ENCODE measurements around the gene RPL29. TPM values are rescaled to one million over a fixed set of nuclear protein-coding genes. Genes with fewer than 3 reads are reported as not detected.

Gene RPL29
- total RNA-seq, 1 donor from 2014 or later, result 1,237 TPM

- TF ChIP-seq CTCF (IDR thresholded peaks at IDR 0.05; ENCODE audit: unreplicated experiment), result no peak
- Mint-ChIP-seq H3K4me3 (no peak overlapping the region), H3K9me3 (no peaks in the 10 kb centered on the region), H3K27me3 (ENCODE audit: low read depth) (peaks cover 16% of the 10 kb centered on the region), H3K27ac (no peak overlapping the region), H3K4me1 (peaks cover 8% of the 10 kb centered on the region), H3K36me3 (no peaks in the 10 kb centered on the region)
- no peak for DNase-seq (ENCODE audit: low spot score in 2 of 2, unreplicated experiment in 2 of 2)
Measured at GRCh38 chr3:51947215-51947900, 48.3 kb downstream of the RPL29 start.

- TF ChIP-seq CTCF (IDR thresholded peaks at IDR 0.05; ENCODE audit: unreplicated experiment), result no peak
- peaks cover 10% of the 10 kb centered on the region for H3K4me1 Mint-ChIP-seq
- H3K9me3 Mint-ChIP-seq, result no peaks in the 10 kb centered on the region
- no peak for DNase-seq (ENCODE audit: low spot score in 2 of 2, unreplicated experiment in 2 of 2)
- no peaks in the 10 kb centered on the region for H3K36me3 Mint-ChIP-seq
- no peak overlapping the region for H3K27ac Mint-ChIP-seq
- H3K27me3 Mint-ChIP-seq (ENCODE audit: low read depth), result peaks cover 11% of the 10 kb centered on the region
- H3K4me3 Mint-ChIP-seq, result no peak overlapping the region
Measured at GRCh38 chr3:51946796-51947195, 48.9 kb downstream of the RPL29 start.

- H3K9me3 Mint-ChIP-seq, result no peaks in the 10 kb centered on the region
- peaks cover 12% of the 10 kb centered on the region for H3K4me1 Mint-ChIP-seq
- H3K27ac Mint-ChIP-seq, result no peak overlapping the region
- TF ChIP-seq CTCF (IDR thresholded peaks at IDR 0.05; ENCODE audit: unreplicated experiment), result no peak
- peaks cover 5% of the 10 kb centered on the region for H3K27me3 Mint-ChIP-seq (ENCODE audit: low read depth)
- H3K36me3 Mint-ChIP-seq, result no peaks in the 10 kb centered on the region
- H3K4me3 Mint-ChIP-seq, result no peak overlapping the region
- DNase-seq (ENCODE audit: low spot score in 2 of 2, unreplicated experiment in 2 of 2), result no peak
Measured at GRCh38 chr3:51945926-51946705, 49.6 kb downstream of the RPL29 start.

GRCh38 chr3:51945031-51945840 lies 50.5 kb downstream of the RPL29 start:
- Mint-ChIP-seq H3K27ac (no peak overlapping the region), H3K9me3 (no peaks in the 10 kb centered on the region), H3K4me3 (no peak overlapping the region), H3K4me1 (peaks cover 21% of the 10 kb centered on the region), H3K36me3 (no peaks in the 10 kb centered on the region), H3K27me3 (ENCODE audit: low read depth) (no peaks in the 10 kb centered on the region)
- DNase-seq (ENCODE audit: low spot score in 2 of 2, unreplicated experiment in 2 of 2), result no peak
- no peak for TF ChIP-seq CTCF (IDR thresholded peaks at IDR 0.05; ENCODE audit: unreplicated experiment)

- Mint-ChIP-seq H3K36me3 (no peaks in the 10 kb centered on the region), H3K27ac (no peak overlapping the region), H3K9me3 (no peaks in the 10 kb centered on the region), H3K27me3 (ENCODE audit: low read depth) (no peaks in the 10 kb centered on the region), H3K4me1 (peaks cover 22% of the 10 kb centered on the region), H3K4me3 (no peak overlapping the region)
- DNase-seq (ENCODE audit: low spot score in 2 of 2, unreplicated experiment in 2 of 2), result no peak
- TF ChIP-seq CTCF (IDR thresholded peaks at IDR 0.05; ENCODE audit: unreplicated experiment), result no peak
Measured at GRCh38 chr3:51944451-51945021, 51.2 kb downstream of the RPL29 start.

Data from mesothelial cell of epicardium (in vitro differentiated cells).